Measurements from ENCODE around the gene CHD1.

Gene CHD1

GRCh38 chr5:98865690-98866089 lies 63.1 kb downstream of the CHD1 start:
- TF ChIP-seq HDGF (IDR thresholded peaks at IDR 0.05; ENCODE audit: borderline replicate concordance) (no peak), ZNF384 (IDR thresholded peaks at IDR 0.05) (no peak), BHLHE40 (IDR thresholded peaks at IDR 0.05; ENCODE audit: borderline replicate concordance) (no peak), NFRKB (IDR thresholded peaks at IDR 0.05) (no peak), SP1 (IDR thresholded peaks at IDR 0.05) (no peak), ARNT (IDR thresholded peaks at IDR 0.05) (no peak), FOXA1 (IDR thresholded peaks at IDR 0.05) (no peak), CTBP1 (IDR thresholded peaks at IDR 0.05; ENCODE audit: borderline replicate concordance) (no peak), ELF4 (IDR thresholded peaks at IDR 0.05) (no peak), TARDBP (IDR thresholded peaks at IDR 0.05) (no peak)
- CTCF ChIA-PET, result no interaction called here
- POLR2A ChIA-PET, result no interaction called here
- DNase-seq (ENCODE audit: extremely low spot score), result no peak

- no peak for DNase-seq (ENCODE audit: extremely low spot score)
- ChIA-PET POLR2A (no interaction called here), CTCF (no interaction called here)
- TF ChIP-seq FOXK2 (IDR thresholded peaks at IDR 0.05) (no peak), NFRKB (IDR thresholded peaks at IDR 0.05) (no peak), HDGF (IDR thresholded peaks at IDR 0.05; ENCODE audit: borderline replicate concordance) (no peak), BHLHE40 (IDR thresholded peaks at IDR 0.05; ENCODE audit: borderline replicate concordance) (no peak), L3MBTL2 (conservative IDR thresholded peaks at IDR 0.05) (no peak), ELF4 (IDR thresholded peaks at IDR 0.05) (no peak), ARNT (IDR thresholded peaks at IDR 0.05) (no peak), ZNF384 (IDR thresholded peaks at IDR 0.05) (no peak), SUZ12 (IDR thresholded peaks at IDR 0.05) (no peak), FOXA1 (IDR thresholded peaks at IDR 0.05) (no peak), FOXM1 (IDR thresholded peaks at IDR 0.05; ENCODE audit: borderline replicate concordance) (no peak), CTBP1 (IDR thresholded peaks at IDR 0.05; ENCODE audit: borderline replicate concordance) (no peak)
These were observed 81.8 kb downstream of the CHD1 start for GRCh38 chr5:98847054-98847453.

DNA sequence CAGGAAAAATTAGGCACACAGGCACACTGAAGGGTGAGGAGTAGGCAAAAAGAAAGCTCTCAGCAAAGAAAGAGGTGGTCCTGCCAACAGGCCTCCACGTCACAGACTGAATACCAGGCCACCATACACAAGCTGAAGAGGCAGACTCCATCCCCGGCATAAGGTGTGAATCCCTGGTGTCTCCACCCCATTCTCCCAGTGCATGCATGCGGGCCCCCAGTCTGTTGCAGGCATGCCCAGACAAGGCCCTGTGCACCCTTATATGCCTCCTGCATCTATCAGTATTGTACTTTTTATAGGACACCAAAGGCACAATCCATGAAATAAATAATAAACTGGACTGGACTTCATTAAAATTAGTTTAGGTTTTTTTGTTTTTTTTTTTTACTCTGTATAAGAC lies 82.3 kb downstream of the CHD1 start:
- ChIA-PET POLR2A (no interaction called here), CTCF (no interaction called here)
- no peak for DNase-seq (ENCODE audit: extremely low spot score)
- no peak for TF ChIP-seq SUZ12 (IDR thresholded peaks at IDR 0.05)
- no peak for TF ChIP-seq HDGF (IDR thresholded peaks at IDR 0.05; ENCODE audit: borderline replicate concordance)
- no peak for TF ChIP-seq ELF4 (IDR thresholded peaks at IDR 0.05)
- TF ChIP-seq SP1 (IDR thresholded peaks at IDR 0.05), result no peak
- no peak for TF ChIP-seq LEF1 (IDR thresholded peaks at IDR 0.05; ENCODE audit: borderline replicate concordance)
- TF ChIP-seq FOXM1 (IDR thresholded peaks at IDR 0.05; ENCODE audit: borderline replicate concordance), result no peak
- TF ChIP-seq ARNT (IDR thresholded peaks at IDR 0.05), result no peak
- TF ChIP-seq CTBP1 (IDR thresholded peaks at IDR 0.05; ENCODE audit: borderline replicate concordance), result no peak

DNA sequence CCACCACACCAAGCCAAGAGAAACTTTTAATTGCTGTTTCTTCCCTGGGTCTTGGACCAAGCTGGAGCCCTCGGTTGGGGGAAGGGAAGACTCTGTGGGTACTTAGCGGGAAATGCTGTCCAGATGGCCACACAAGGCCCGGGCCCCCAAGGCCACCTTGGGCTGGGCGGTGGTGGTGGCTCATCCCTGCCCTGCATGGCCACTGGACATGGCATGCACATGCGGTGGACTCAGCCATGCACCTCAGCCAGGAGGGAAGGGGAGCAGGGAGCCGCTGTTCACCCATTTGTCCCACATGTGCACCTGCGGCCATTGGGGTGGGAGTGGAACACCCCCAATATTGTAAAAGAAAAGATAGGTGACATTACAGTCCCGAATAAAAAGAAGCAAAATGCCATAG lies 82.9 kb downstream of the CHD1 start:
- no peak for TF ChIP-seq NFRKB (IDR thresholded peaks at IDR 0.05)
- DNase-seq (ENCODE audit: extremely low spot score), result no peak
- POLR2A ChIA-PET, result no interaction called here
- CTCF ChIA-PET, result no interaction called here

DNA sequence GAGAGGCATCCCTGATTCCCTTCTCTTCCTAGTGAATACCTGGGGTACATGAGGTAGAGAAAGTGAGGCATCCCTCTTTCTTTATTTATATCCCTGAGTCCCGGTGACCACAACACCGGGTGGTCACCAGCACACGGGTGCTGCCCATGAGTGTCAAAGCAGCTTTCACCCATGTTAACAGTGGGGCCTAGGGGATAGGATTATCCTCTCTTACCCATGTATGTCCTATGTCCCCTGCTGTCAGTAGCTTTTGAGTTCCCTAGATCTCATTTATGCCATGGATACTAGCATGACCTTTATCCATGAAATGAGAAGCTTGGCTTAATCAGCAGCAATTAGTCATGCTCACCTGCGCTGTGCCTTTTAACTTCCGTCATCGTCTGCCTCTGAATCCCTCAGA lies 83.9 kb downstream of the CHD1 start:
- POLR2A ChIA-PET, result no interaction called here
- no peak for DNase-seq (ENCODE audit: extremely low spot score)
- CTCF ChIA-PET, result no interaction called here
- TF ChIP-seq BHLHE40 (IDR thresholded peaks at IDR 0.05; ENCODE audit: borderline replicate concordance) (no peak), ELF4 (IDR thresholded peaks at IDR 0.05) (no peak), LEF1 (IDR thresholded peaks at IDR 0.05; ENCODE audit: borderline replicate concordance) (no peak), FOXM1 (IDR thresholded peaks at IDR 0.05; ENCODE audit: borderline replicate concordance) (no peak), FOXA1 (IDR thresholded peaks at IDR 0.05) (no peak), SP1 (IDR thresholded peaks at IDR 0.05) (no peak), NFRKB (IDR thresholded peaks at IDR 0.05) (no peak), FOXK2 (IDR thresholded peaks at IDR 0.05) (no peak), ZNF384 (IDR thresholded peaks at IDR 0.05) (no peak), HDGF (IDR thresholded peaks at IDR 0.05; ENCODE audit: borderline replicate concordance) (no peak), SUZ12 (IDR thresholded peaks at IDR 0.05) (no peak), TARDBP (IDR thresholded peaks at IDR 0.05) (no peak), L3MBTL2 (conservative IDR thresholded peaks at IDR 0.05) (no peak), CTBP1 (IDR thresholded peaks at IDR 0.05; ENCODE audit: borderline replicate concordance) (no peak)
- TF ChIP-seq, protein P1, sequence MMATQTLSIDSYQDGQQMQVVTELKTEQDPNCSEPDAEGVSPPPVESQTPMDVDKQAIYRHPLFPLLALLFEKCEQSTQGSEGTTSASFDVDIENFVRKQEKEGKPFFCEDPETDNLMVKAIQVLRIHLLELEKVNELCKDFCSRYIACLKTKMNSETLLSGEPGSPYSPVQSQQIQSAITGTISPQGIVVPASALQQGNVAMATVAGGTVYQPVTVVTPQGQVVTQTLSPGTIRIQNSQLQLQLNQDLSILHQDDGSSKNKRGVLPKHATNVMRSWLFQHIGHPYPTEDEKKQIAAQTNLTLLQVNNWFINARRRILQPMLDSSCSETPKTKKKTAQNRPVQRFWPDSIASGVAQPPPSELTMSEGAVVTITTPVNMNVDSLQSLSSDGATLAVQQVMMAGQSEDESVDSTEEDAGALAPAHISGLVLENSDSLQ (IDR thresholded peaks at IDR 0.05), result no peak

- ChIA-PET CTCF (no interaction called here), POLR2A (no interaction called here)
These were observed 85.3 kb downstream of the CHD1 start for GRCh38 chr5:98843481-98843880.

GRCh38 chr5:98840946-98841345 lies 87.9 kb downstream of the CHD1 start:
- CTCF ChIA-PET, result no interaction called here
- POLR2A ChIA-PET, result no interaction called here
- DNase-seq (ENCODE audit: extremely low spot score), result no peak
- TF ChIP-seq FOXM1 (IDR thresholded peaks at IDR 0.05; ENCODE audit: borderline replicate concordance), result no peak
- TF ChIP-seq SUZ12 (IDR thresholded peaks at IDR 0.05), result no peak
- TF ChIP-seq FOXK2 (IDR thresholded peaks at IDR 0.05), result no peak
- no peak for TF ChIP-seq ZNF384 (IDR thresholded peaks at IDR 0.05)
- no peak for TF ChIP-seq NFRKB (IDR thresholded peaks at IDR 0.05)
- no peak for TF ChIP-seq LEF1 (IDR thresholded peaks at IDR 0.05; ENCODE audit: borderline replicate concordance)
- TF ChIP-seq TARDBP (IDR thresholded peaks at IDR 0.05), result no peak
- no peak for TF ChIP-seq FOXA1 (IDR thresholded peaks at IDR 0.05)
- TF ChIP-seq L3MBTL2 (conservative IDR thresholded peaks at IDR 0.05), result no peak

More at GRCh38 chr5:98843481-98843880, 85.3 kb downstream of the CHD1 start:
- TF ChIP-seq HDGF (IDR thresholded peaks at IDR 0.05; ENCODE audit: borderline replicate concordance) (no peak), FOXA1 (IDR thresholded peaks at IDR 0.05) (no peak)
- DNase-seq (ENCODE audit: extremely low spot score), result no peak

DNA sequence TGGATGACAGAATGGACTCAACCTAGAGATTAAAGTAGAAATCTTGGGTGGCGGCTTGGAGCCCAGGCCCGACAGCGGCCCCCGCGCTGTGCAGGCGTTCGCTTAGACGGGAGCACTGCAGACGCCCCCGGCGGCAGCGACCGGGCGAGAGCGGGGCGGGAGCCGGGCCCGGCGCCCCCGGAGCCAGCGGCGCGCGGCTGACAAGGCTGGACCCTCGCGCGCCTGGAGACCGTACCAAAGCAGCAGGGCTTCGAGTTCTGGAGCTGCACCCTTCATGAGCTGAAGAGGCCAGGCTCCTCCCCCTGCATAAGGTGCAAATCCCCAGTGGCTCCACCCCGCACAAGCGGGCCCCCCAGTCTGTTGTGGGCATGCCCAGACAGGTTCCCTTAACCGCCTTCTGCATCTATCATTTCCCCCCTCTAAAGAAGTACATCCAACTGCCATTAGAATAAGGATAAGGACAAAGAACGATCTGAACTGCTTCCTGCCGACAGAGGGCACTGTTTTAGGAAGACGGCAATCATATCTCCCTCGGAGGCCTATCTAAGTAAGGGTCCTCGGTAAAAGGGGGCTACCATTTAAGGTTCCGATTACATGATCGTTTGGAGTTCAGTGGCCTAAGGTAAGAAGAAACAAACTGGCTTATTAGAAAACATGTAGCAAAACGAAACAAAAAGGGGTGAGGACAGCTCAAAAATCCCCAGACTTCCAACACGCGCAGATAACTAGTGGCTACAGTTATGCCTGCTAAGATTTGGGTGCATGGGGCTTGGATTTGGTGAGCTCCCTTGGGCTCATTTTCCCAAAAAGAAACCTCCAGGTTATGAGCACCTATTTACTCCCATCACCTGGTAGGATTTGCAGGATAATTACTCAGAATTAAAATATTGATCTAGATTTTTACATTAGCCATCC lies 89.1 kb downstream of the CHD1 start:
- TF ChIP-seq NFRKB (IDR thresholded peaks at IDR 0.05), result no peak
- no peak for TF ChIP-seq TARDBP (IDR thresholded peaks at IDR 0.05)
- no peak for TF ChIP-seq FOXK2 (IDR thresholded peaks at IDR 0.05)
- TF ChIP-seq CTBP1 (IDR thresholded peaks at IDR 0.05; ENCODE audit: borderline replicate concordance), result no peak
- TF ChIP-seq LEF1 (IDR thresholded peaks at IDR 0.05; ENCODE audit: borderline replicate concordance), result no peak
- TF ChIP-seq FOXM1 (IDR thresholded peaks at IDR 0.05; ENCODE audit: borderline replicate concordance), result no peak
- no peak for TF ChIP-seq SUZ12 (IDR thresholded peaks at IDR 0.05)
- TF ChIP-seq FOXA1 (IDR thresholded peaks at IDR 0.05), result no peak
- no peak for TF ChIP-seq HDGF (IDR thresholded peaks at IDR 0.05; ENCODE audit: borderline replicate concordance)
- no peak for TF ChIP-seq ELF4 (IDR thresholded peaks at IDR 0.05)
- no peak for TF ChIP-seq BHLHE40 (IDR thresholded peaks at IDR 0.05; ENCODE audit: borderline replicate concordance)
- TF ChIP-seq ARNT (IDR thresholded peaks at IDR 0.05), result no peak
- no peak for TF ChIP-seq ZNF384 (IDR thresholded peaks at IDR 0.05)
- TF ChIP-seq, protein P1 (IDR thresholded peaks at IDR 0.05), result no peak
- no peak for TF ChIP-seq SP1 (IDR thresholded peaks at IDR 0.05)
- TF ChIP-seq L3MBTL2 (conservative IDR thresholded peaks at IDR 0.05), result no peak
- ChIA-PET POLR2A (no interaction called here), CTCF (no interaction called here)
- DNase-seq (ENCODE audit: extremely low spot score), result no peak

All from HEK293T (cell line).